ENCODE results near the gene SLC22A7.

SLC22A7 gene

GRCh38 chr6:43292341-43292740 is 5.7 kb upstream of the SLC22A7 start:
- ATAC-seq: no peak

GRCh38 chr6:43292763-43293318 is 5.2 kb upstream of the SLC22A7 start:
- TF ChIP-seq PATZ1 (CRISPR knock-in tag; IDR thresholded peaks at IDR 0.05; ENCODE audit: borderline replicate concordance) (no peak), ZNF8 (CRISPR knock-in tag; IDR thresholded peaks at IDR 0.05) (no peak), ZC3H10 (CRISPR knock-in tag; IDR thresholded peaks at IDR 0.05) (no peak), ZFP30 (CRISPR knock-in tag; IDR thresholded peaks at IDR 0.05) (no peak), OSR1 (CRISPR knock-in tag; IDR thresholded peaks at IDR 0.05) (no peak), ZNF70 (CRISPR knock-in tag; IDR thresholded peaks at IDR 0.05) (no peak), PPARA (CRISPR knock-in tag; IDR thresholded peaks at IDR 0.05; ENCODE audit: borderline replicate concordance) (no peak), SNAI2 (CRISPR knock-in tag; IDR thresholded peaks at IDR 0.05) (no peak), CSRNP3 (CRISPR knock-in tag; IDR thresholded peaks at IDR 0.05) (no peak), TOX (CRISPR knock-in tag; IDR thresholded peaks at IDR 0.05; ENCODE audit: borderline replicate concordance) (no peak), RARB (CRISPR knock-in tag; IDR thresholded peaks at IDR 0.05) (no peak), TCF4 (CRISPR knock-in tag; IDR thresholded peaks at IDR 0.05; ENCODE audit: borderline replicate concordance) (no peak), ESRRG (CRISPR knock-in tag; IDR thresholded peaks at IDR 0.05) (no peak)
- no peak for ATAC-seq

More at GRCh38 chr6:43292341-43292740, 5.7 kb upstream of the SLC22A7 start:
- TF ChIP-seq POU6F1 (CRISPR knock-in tag; IDR thresholded peaks at IDR 0.05; ENCODE audit: borderline replicate concordance, low read depth) (no peak), ISL1 (CRISPR knock-in tag; IDR thresholded peaks at IDR 0.05) (no peak), ESRRG (CRISPR knock-in tag; IDR thresholded peaks at IDR 0.05) (no peak), ZFP3 (CRISPR knock-in tag; IDR thresholded peaks at IDR 0.05) (no peak), OSR1 (CRISPR knock-in tag; IDR thresholded peaks at IDR 0.05) (no peak), PPARA (CRISPR knock-in tag; IDR thresholded peaks at IDR 0.05; ENCODE audit: borderline replicate concordance) (no peak), ZNF70 (CRISPR knock-in tag; IDR thresholded peaks at IDR 0.05) (no peak), CSDC2 (CRISPR knock-in tag; IDR thresholded peaks at IDR 0.05) (no peak), RARB (CRISPR knock-in tag; IDR thresholded peaks at IDR 0.05) (no peak), ZFP30 (CRISPR knock-in tag; IDR thresholded peaks at IDR 0.05) (no peak), TSHZ2 (CRISPR knock-in tag; IDR thresholded peaks at IDR 0.05) (no peak), ZC3H10 (CRISPR knock-in tag; IDR thresholded peaks at IDR 0.05) (no peak), TOX (CRISPR knock-in tag; IDR thresholded peaks at IDR 0.05; ENCODE audit: borderline replicate concordance) (no peak), PATZ1 (CRISPR knock-in tag; IDR thresholded peaks at IDR 0.05; ENCODE audit: borderline replicate concordance) (no peak), GLIS3 (CRISPR knock-in tag; IDR thresholded peaks at IDR 0.05) (no peak), BACH2 (CRISPR knock-in tag; IDR thresholded peaks at IDR 0.05; ENCODE audit: borderline replicate concordance) (no peak), ZNF8 (CRISPR knock-in tag; IDR thresholded peaks at IDR 0.05) (no peak)
- TF ChIP-seq, protein P1, sequence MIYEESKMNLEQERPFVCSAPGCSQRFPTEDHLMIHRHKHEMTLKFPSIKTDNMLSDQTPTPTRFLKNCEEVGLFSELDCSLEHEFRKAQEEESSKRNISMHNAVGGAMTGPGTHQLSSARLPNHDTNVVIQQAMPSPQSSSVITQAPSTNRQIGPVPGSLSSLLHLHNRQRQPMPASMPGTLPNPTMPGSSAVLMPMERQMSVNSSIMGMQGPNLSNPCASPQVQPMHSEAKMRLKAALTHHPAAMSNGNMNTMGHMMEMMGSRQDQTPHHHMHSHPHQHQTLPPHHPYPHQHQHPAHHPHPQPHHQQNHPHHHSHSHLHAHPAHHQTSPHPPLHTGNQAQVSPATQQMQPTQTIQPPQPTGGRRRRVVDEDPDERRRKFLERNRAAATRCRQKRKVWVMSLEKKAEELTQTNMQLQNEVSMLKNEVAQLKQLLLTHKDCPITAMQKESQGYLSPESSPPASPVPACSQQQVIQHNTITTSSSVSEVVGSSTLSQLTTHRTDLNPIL (CRISPR knock-in tag; IDR thresholded peaks at IDR 0.05; ENCODE audit: low read depth): no peak

Measured in SK-N-SH treated with all-trans-retinoic acid at 6 μM for 48 hours (cell line).